ENCODE data around the gene PANK2.

PANK2 gene

DNA sequence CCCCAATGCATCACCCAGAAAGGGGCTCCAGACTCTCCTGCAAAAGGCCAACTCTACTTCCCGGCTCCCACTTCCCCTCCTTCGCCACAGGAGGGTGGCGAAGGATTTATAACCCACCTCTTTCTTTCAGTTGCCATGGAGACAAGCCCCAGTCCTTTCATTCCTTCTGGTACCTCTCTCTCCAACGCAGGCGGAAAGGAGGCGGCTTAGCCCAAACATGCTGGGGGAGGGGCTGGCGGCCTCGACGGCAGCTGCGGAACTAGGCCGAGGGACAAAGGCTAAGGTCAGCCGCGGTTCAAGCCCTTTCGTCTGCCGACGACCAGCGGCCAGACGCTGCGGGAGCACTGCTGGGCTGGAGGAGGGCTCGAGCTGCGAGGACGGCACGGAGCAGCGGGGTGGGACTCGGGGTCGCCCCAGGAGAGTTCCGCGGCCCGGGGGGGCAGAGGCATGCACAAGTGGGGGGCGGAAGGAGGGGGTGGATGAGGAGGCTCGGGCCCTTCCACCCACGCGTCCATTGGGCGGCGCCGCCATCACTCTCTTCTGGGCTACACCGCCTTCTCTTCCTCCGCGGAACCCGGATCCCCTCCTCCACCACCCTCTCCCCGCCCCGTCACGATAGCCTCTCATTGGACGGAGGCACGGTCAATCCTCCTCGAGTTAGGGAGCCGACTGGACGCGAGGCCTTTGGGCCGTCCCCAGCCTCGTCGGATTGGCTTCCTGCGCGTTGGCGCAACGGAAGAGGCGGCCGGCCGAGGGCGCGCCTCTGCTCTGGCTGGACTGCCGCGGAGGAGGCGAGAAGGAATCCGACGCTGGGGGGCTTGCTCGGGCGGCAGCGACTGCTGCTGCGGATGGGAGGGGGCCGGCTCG lies at the start of gene PANK2:
TSS of gene PANK2 (plus strand) at position 766 of the 867 bp plus-strand sequence.
- TF ChIP-seq GATA2 (IDR thresholded peaks at IDR 0.05; ENCODE audit: low read depth, low read length) (no peak), GATA3 (IDR thresholded peaks at IDR 0.05; ENCODE audit: low read depth, low read length) (no peak)

- TF ChIP-seq GATA2 (IDR thresholded peaks at IDR 0.05; ENCODE audit: low read depth, low read length) (no peak), GATA3 (IDR thresholded peaks at IDR 0.05; ENCODE audit: low read depth, low read length) (no peak)
These were observed 46.7 kb upstream of the PANK2 start for GRCh38 chr20:3842348-3842930.

- TF ChIP-seq GATA3 (IDR thresholded peaks at IDR 0.05; ENCODE audit: low read depth, low read length) (no peak), GATA2 (IDR thresholded peaks at IDR 0.05; ENCODE audit: low read depth, low read length) (no peak)
These were observed 45.7 kb upstream of the PANK2 start for GRCh38 chr20:3843490-3843889.

DNA sequence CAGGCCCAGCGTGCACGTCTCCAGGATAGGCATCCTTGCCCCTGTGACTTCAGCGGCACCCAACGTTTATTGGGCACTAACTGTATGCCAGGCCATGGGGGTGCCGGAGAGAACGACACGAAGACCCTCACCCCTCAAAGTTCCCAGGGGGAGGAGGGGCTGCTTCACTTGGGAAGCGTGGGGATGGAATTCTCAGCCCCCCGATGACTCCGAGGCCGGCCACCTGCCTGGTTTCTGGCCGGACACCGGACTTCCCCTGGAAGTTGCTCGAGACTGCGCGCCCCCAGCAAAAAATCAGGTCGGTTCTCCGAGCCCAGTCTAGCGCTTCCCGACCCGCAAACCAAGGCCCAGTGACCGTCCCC lies 42.8 kb upstream of the PANK2 start:
- TF ChIP-seq GATA3 (IDR thresholded peaks at IDR 0.05; ENCODE audit: low read depth, low read length): no peak
- TF ChIP-seq GATA2 (IDR thresholded peaks at IDR 0.05; ENCODE audit: low read depth, low read length): no peak

GRCh38 chr20:3846740-3847428 lies 42.3 kb upstream of the PANK2 start, which contains the start of gene MAVS:
TSS of gene MAVS (plus strand) at chr20:3846834. CDS start at chr20:3854625, 7,791 bp downstream.
- TF ChIP-seq GATA3 (IDR thresholded peaks at IDR 0.05; ENCODE audit: low read depth, low read length): no peak
- TF ChIP-seq GATA2 (IDR thresholded peaks at IDR 0.05; ENCODE audit: low read depth, low read length): no peak

- no peak for TF ChIP-seq GATA3 (IDR thresholded peaks at IDR 0.05; ENCODE audit: low read depth, low read length)
- no peak for TF ChIP-seq GATA2 (IDR thresholded peaks at IDR 0.05; ENCODE audit: low read depth, low read length)
These were observed 41.7 kb upstream of the PANK2 start for GRCh38 chr20:3847429-3847940.

GRCh38 chr20:3848565-3848964 lies 40.6 kb upstream of the PANK2 start:
- TF ChIP-seq GATA2 (IDR thresholded peaks at IDR 0.05; ENCODE audit: low read depth, low read length): no peak
- TF ChIP-seq GATA3 (IDR thresholded peaks at IDR 0.05; ENCODE audit: low read depth, low read length): no peak

DNA sequence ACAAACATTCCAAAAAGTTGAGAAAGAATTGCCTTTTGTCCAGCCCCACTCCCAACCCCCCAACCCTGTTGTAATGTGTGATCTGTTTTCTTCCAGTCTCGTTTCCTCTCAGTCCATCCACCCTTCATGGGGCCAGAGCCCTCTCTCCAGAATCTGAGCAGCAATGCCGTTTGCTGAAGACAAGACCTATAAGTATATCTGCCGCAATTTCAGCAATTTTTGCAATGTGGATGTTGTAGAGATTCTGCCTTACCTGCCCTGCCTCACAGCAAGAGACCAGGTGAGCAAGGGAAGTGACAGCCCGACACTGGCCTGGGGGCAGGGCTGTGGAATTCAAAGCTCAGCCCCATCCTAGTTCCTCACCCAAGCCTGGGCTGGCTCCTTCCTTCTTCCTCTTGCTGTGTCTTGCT lies 34.7 kb upstream of the PANK2 start:
- no peak for TF ChIP-seq GATA2 (IDR thresholded peaks at IDR 0.05; ENCODE audit: low read depth, low read length)
- TF ChIP-seq GATA3 (IDR thresholded peaks at IDR 0.05; ENCODE audit: low read depth, low read length): no peak

GRCh38 chr20:3857405-3857804 lies 31.8 kb upstream of the PANK2 start:
- no peak for TF ChIP-seq GATA2 (IDR thresholded peaks at IDR 0.05; ENCODE audit: low read depth, low read length)
- TF ChIP-seq GATA3 (IDR thresholded peaks at IDR 0.05; ENCODE audit: low read depth, low read length): no peak

DNA sequence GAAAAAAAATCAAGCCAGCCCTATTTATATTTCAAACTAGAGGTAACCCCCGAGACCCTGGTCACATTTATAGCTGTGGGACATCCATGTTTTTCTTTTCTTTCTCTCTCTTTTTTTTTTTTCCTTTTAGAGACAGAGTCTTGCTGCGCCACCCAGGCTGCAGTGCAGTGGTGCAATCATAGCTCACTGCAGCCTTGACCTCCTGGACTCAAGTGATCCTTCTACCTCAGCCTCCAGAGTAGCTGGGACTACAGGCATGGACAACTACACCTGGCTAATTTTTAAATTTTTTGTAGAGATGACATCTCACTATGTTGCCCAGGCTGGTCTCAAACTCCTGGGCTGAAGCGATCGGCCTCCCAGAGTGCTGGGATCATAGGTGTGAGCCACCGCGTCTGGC lies 30.5 kb upstream of the PANK2 start:
- no peak for TF ChIP-seq GATA2 (IDR thresholded peaks at IDR 0.05; ENCODE audit: low read depth, low read length)
- no peak for TF ChIP-seq GATA3 (IDR thresholded peaks at IDR 0.05; ENCODE audit: low read depth, low read length)

DNA sequence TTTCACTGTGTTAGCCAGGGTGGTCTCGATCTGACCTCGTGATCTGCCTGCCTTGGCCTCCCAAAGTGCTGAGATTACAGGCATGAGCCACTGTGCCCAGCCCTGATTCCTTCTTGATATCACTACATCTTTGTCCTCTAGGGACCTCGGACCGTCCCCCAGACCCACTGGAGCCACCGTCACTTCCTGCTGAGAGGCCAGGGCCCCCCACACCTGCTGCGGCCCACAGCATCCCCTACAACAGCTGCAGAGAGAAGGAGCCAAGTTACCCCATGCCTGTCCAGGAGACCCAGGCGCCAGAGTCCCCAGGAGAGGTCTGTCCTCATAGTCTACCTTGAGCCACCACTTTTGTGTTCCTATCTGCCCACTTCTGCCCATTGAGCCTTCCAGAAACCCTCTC lies 28.0 kb upstream of the PANK2 start:
- TF ChIP-seq GATA2 (IDR thresholded peaks at IDR 0.05; ENCODE audit: low read depth, low read length) (no peak), GATA3 (IDR thresholded peaks at IDR 0.05; ENCODE audit: low read depth, low read length) (no peak)

DNA sequence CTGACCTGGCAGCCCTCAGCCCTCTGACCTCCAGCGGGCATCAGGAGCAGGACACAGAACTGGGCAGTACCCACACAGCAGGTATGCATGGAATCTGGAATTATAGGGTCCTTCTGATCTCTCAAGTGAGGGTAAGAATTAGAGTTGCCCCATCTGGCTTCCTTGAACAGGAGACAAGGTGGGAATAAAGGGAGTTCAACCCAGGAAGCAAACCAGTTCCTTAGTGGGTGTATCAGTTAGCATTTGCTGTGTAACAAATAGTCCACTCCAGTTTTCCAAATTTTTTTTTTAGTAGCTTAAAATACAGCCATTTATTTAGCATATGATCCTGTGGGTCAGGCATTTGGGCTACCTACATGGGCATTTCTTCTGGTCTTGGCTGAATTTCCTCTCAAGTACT lies 26.9 kb upstream of the PANK2 start:
- TF ChIP-seq GATA2 (IDR thresholded peaks at IDR 0.05; ENCODE audit: low read depth, low read length): no peak
- TF ChIP-seq GATA3 (IDR thresholded peaks at IDR 0.05; ENCODE audit: low read depth, low read length): no peak

DNA sequence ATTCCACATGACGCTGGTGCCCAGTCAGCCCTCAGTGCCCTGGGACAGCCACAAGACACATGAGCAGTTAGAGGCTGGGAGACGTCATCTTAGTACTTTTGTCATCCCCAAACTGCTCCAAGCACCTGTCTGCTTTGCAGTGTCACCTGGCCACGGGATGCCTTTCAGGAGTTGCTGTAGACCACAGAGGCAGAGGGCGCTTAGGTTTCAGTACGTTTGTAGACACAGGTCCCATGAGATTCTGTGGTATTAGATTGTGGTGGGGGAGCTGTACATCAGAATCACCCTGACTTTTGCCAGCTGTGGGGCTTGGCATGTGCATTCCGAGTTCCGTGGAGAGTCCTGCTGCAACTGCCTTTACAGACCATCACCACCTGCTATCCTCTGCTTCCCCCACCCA lies 25.9 kb upstream of the PANK2 start:
- no peak for TF ChIP-seq GATA3 (IDR thresholded peaks at IDR 0.05; ENCODE audit: low read depth, low read length)
- no peak for TF ChIP-seq GATA2 (IDR thresholded peaks at IDR 0.05; ENCODE audit: low read depth, low read length)

DNA sequence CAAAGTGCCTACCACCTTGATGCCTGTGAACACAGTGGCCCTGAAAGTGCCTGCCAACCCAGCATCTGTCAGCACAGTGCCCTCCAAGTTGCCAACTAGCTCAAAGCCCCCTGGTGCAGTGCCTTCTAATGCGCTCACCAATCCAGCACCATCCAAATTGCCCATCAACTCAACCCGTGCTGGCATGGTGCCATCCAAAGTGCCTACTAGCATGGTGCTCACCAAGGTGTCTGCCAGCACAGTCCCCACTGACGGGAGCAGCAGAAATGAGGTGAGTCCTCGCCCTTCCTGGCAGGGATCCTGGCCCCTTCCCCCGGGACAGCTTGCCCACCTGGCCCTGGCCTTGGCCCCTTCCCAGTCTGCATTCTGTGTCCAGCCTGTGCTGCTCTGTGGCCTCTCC lies 24.7 kb upstream of the PANK2 start:
- TF ChIP-seq GATA2 (IDR thresholded peaks at IDR 0.05; ENCODE audit: low read depth, low read length) (no peak), GATA3 (IDR thresholded peaks at IDR 0.05; ENCODE audit: low read depth, low read length) (no peak)

Measured in SH-SY5Y (cell line).